CD4-positive, alpha-beta T cell treated with Interleukin-17A for 1 hour (primary cell): Measurements from ENCODE around the gene CCDC30.

ENCODE experiments used
- DNase-seq: peaks from one replicate; pipeline ENCODE4 v3.0.0-alpha.2; 2020

CCDC30 gene

GRCh38 chr1:42698081-42698813 is 235.2 kb downstream of the CCDC30 start:
- no peak for DNase-seq

- no peak for DNase-seq
Observed at GRCh38 chr1:42700006-42700405, 236.9 kb downstream of the CCDC30 start.

- no peak for DNase-seq
Observed at GRCh38 chr1:42703888-42704464, 240.9 kb downstream of the CCDC30 start.
